ENCODE results near the gene KAZN. TPM values are rescaled to one million over a fixed set of nuclear protein-coding genes. Genes with fewer than 3 reads are reported as not detected.

The KAZN gene
- total and polyA plus RNA-seq, 8 donors: 1.2 to 50.7 (median 6.8) TPM

DNA sequence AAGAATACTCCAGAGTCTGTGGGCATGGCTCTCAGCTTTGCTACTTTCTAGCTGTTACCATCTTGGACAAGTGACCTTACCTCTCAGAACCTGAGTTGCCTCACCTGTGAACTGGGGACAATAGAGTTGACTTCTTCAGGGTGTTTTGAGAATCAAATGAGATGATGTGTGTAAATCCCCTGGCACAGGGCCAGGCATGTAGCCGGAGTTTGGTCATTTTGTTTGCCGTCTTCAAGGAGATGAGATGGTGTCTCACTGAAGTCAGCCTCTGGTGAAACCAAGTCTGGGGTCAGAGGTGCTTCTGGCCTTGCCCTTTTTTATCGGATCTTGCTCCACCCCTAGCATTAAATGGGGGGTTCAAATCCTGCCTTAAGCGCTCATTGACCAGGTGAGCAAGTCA, 405.9 kb downstream of the KAZN start:
- Histone ChIP-seq H3K27ac (no peak overlapping the region), H3K4me1 (peaks cover 0 to 30% (median 11%) of the 10 kb centered on the region in 4 donors), H3K4me3 (no peak overlapping the region), H3K9me3 (no peaks in the 10 kb centered on the region), H3K27me3 (no peaks in the 10 kb centered on the region), H3K36me3 (no peaks in the 10 kb centered on the region)
- intact Hi-C loops (cut with DNase I; ENCODE audit: low total_unique reads): no loop called here
- TF ChIP-seq POLR2A (IDR thresholded peaks at IDR 0.05): no peak
- TF ChIP-seq, protein P1, sequence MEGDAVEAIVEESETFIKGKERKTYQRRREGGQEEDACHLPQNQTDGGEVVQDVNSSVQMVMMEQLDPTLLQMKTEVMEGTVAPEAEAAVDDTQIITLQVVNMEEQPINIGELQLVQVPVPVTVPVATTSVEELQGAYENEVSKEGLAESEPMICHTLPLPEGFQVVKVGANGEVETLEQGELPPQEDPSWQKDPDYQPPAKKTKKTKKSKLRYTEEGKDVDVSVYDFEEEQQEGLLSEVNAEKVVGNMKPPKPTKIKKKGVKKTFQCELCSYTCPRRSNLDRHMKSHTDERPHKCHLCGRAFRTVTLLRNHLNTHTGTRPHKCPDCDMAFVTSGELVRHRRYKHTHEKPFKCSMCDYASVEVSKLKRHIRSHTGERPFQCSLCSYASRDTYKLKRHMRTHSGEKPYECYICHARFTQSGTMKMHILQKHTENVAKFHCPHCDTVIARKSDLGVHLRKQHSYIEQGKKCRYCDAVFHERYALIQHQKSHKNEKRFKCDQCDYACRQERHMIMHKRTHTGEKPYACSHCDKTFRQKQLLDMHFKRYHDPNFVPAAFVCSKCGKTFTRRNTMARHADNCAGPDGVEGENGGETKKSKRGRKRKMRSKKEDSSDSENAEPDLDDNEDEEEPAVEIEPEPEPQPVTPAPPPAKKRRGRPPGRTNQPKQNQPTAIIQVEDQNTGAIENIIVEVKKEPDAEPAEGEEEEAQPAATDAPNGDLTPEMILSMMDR (IDR thresholded peaks at IDR 0.05): no peak
- no peak for TF ChIP-seq POLR2AphosphoS5 (IDR thresholded peaks at IDR 0.05)
- no peak for TF ChIP-seq EP300 (IDR thresholded peaks at IDR 0.05)
- DNase-seq: no peak
- WGBS, 5 donors: 54 to 68% (median 62%) methylated on average over 4 of the region's 4 CpGs

DNA sequence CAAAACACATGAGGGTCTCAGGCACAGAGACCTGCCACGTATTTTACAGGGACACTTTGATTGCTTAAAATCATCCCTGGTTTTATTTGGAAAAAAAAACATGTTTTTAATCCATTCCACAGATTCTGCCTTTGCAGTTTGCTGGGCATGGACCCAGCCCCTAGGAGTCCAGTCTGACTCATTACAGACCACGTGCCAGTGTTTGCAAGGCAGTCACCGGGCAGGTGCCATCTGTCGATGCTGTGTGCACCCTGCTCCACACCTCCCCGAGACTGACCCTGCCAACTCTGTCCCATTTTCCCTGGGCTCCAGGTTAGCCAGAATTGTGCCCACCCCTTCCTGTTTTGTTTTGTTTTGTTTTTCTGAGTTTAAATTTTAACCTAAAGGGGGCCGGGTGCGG, 406.6 kb downstream of the KAZN start:
- Histone ChIP-seq H3K4me3 (no peak overlapping the region), H3K9me3 (no peaks in the 10 kb centered on the region), H3K4me1 (peaks cover 0 to 31% (median 11%) of the 10 kb centered on the region in 4 donors), H3K36me3 (no peaks in the 10 kb centered on the region), H3K27me3 (no peaks in the 10 kb centered on the region), H3K27ac (no peak overlapping the region)
- TF ChIP-seq POLR2A (IDR thresholded peaks at IDR 0.05) (no peak), EP300 (IDR thresholded peaks at IDR 0.05) (no peak), POLR2AphosphoS5 (IDR thresholded peaks at IDR 0.05) (no peak)
- TF ChIP-seq, protein P1 (IDR thresholded peaks at IDR 0.05): no peak
- no peak for DNase-seq
- WGBS, 5 donors: 74 to 86% (median 76%) methylated on average over 7 of the region's 7 CpGs
- intact Hi-C loops (cut with DNase I; ENCODE audit: low total_unique reads): no loop called here

DNA sequence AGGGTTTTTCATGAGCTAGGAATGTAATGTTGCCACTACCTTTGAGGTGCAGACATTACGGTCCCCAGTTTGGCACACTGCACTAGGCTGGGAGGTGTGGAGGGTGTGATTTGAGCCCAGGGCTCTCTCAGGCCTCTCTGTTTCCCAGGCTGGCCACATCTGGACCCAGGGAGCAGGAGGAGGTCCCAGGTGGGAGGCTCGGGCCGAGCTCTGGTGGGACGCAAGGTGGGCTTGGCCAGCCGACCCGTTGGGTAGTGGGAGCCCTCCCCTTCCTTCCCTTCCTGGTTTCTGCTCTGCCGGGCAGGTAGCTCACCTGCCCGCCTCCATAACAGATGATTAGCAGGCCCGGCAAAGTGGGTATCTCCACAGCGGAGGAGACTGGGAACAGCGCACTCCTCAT, 408.9 kb downstream of the KAZN start:
- WGBS, 5 donors: 65 to 88% (median 78%) methylated on average over 9 to 11 of the region's 11 CpGs
- peaks cover 0 to 31% (median 11%) of the 10 kb centered on the region in 4 donors for H3K4me1 ChIP-seq
- intact Hi-C loops (cut with DNase I; ENCODE audit: low total_unique reads): no loop called here
- no peak overlapping the region for H3K4me3 ChIP-seq
- TF ChIP-seq POLR2A (IDR thresholded peaks at IDR 0.05) (no peak), EP300 (IDR thresholded peaks at IDR 0.05) (no peak), POLR2AphosphoS5 (IDR thresholded peaks at IDR 0.05) (no peak)
- TF ChIP-seq, protein P1 (IDR thresholded peaks at IDR 0.05): no peak
- DNase-seq: no peak
- H3K27ac ChIP-seq: peak overlapping the region in 2 of 5 donors; percentile 2 to 22
- H3K36me3 ChIP-seq: no peaks in the 10 kb centered on the region
- H3K9me3 ChIP-seq: no peaks in the 10 kb centered on the region
- H3K27me3 ChIP-seq: no peaks in the 10 kb centered on the region

DNA sequence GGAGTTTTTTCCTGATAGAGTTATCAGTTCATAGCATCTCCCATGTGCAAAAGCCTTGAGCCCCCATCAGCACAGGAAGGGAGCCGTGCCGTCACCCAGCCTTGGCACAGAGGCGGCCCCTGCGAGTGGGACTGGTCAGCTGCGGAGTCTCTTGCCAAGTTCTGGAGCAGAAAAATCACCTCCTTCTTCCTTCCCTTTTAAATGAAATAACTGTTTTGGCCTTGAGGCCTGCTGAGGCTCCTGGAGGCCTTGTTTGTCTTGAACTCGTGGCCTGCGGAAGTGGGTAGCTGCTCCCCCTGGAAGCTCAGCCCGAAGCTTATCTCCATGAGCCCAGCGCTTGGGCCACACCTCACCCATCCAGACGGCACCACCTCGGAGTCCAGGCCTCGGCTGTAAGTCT, 409.4 kb downstream of the KAZN start:
- intact Hi-C loops (cut with DNase I; ENCODE audit: low total_unique reads): no loop called here
- H3K27ac ChIP-seq: peak overlapping the region in 4 of 5 donors; percentile 2 to 22 (median 14)
- WGBS, 5 donors: 46 to 58% (median 47%) methylated on average over 5 to 12 of the region's 12 CpGs

More for the DNA sequence above, 409.4 kb downstream of the KAZN start:
- H3K9me3 ChIP-seq: no peaks in the 10 kb centered on the region
- DNase-seq: no peak
- no peaks in the 10 kb centered on the region for H3K27me3 ChIP-seq
- no peak overlapping the region for H3K4me3 ChIP-seq
- no peak for TF ChIP-seq POLR2A (IDR thresholded peaks at IDR 0.05)
- no peak for TF ChIP-seq POLR2AphosphoS5 (IDR thresholded peaks at IDR 0.05)
- TF ChIP-seq, protein P1 (IDR thresholded peaks at IDR 0.05): no peak
- TF ChIP-seq EP300 (IDR thresholded peaks at IDR 0.05): no peak
- H3K4me1 ChIP-seq: peaks cover 0 to 31% (median 11%) of the 10 kb centered on the region in 4 donors
- no peaks in the 10 kb centered on the region for H3K36me3 ChIP-seq
